ENCODE data around the gene PI16. TPM values are rescaled to one million over a fixed set of nuclear protein-coding genes. Genes with fewer than 3 reads are reported as not detected.

Gene PI16
- polyA plus RNA-seq, 3 donors: 0.22 TPM; not detected in 2

- no peaks in the 10 kb centered on the region for H3K9me3 ChIP-seq (replicated peaks in 1 of 2; ENCODE audit: control insufficient read depth in 1 of 2, insufficient read depth in 1 of 2, low read length in 2 of 2)
- no peak overlapping the region for H3K4me3 Mint-ChIP-seq
- no peak overlapping the region for H3K9ac ChIP-seq (ENCODE audit: insufficient read depth, low read length, poor library complexity, severe bottlenecking)
- WGBS (ENCODE audit: insufficient coverage): 96% methylated on average over 12 of the region's 17 CpGs
- DNase-seq: no peak
- no peak for TF ChIP-seq CTCF (IDR thresholded peaks at IDR 0.05)
- H3K27ac Mint-ChIP-seq: peak overlapping the region in 2 of 7 donors; percentile 32 to 61
- no peaks in the 10 kb centered on the region for H3K4me1 Mint-ChIP-seq
- H3K27ac ChIP-seq (ENCODE audit: low read depth in 1 of 2, low read length in 2 of 2): no peak overlapping the region
- H3K4me1 ChIP-seq (ENCODE audit: control insufficient read depth in 1 of 2, insufficient read depth in 2 of 2, low read length in 2 of 2): no peaks in the 10 kb centered on the region
- peaks cover 0 to 1% (median 1%) of the 10 kb centered on the region in 3 donors for H3K27me3 Mint-ChIP-seq (ENCODE audit: low read depth in 3 of 3)
- no peaks in the 10 kb centered on the region for H3K79me2 ChIP-seq (ENCODE audit: insufficient read depth, low read length)
- intact Hi-C loops (cut with micrococcal nuclease): no loop called here
- H3K36me3 ChIP-seq (replicated peaks in 1 of 2; ENCODE audit: control insufficient read depth in 1 of 2, insufficient read depth in 2 of 2, low read length in 2 of 2): peaks cover 93% of the 10 kb centered on the region in 2 donors
- H3K36me3 Mint-ChIP-seq: peaks cover 93 to 96% of the 10 kb centered on the region in 2 donors
- no peak overlapping the region for H2AFZ ChIP-seq (ENCODE audit: insufficient read depth, low read depth, low read length, poor library complexity, severe bottlenecking)
- no peaks in the 10 kb centered on the region for H3K9me3 Mint-ChIP-seq
- H4K20me1 ChIP-seq (ENCODE audit: insufficient read depth, low read length): peaks cover 60% of the 10 kb centered on the region
- H3K4me2 ChIP-seq (replicated peaks; ENCODE audit: extremely low read depth, low read length, poor library complexity, severe bottlenecking): no peak overlapping the region
- H3K27me3 ChIP-seq (ENCODE audit: control insufficient read depth in 2 of 2, insufficient read depth in 2 of 2, low read length in 2 of 2): no peaks in the 10 kb centered on the region
- no peak overlapping the region for H3K4me3 ChIP-seq (replicated peaks in 1 of 3; ENCODE audit: low read depth in 2 of 3, low read length in 3 of 3)
These were observed 16.6 kb downstream of the PI16 start for GRCh38 chr6:36970892-36971842.

GRCh38 chr6:36971921-36972673 is 17.6 kb downstream of the PI16 start:
- Mint-ChIP-seq H3K27me3 (ENCODE audit: low read depth in 3 of 3) (peaks cover 0 to 1% (median 1%) of the 10 kb centered on the region in 3 donors), H3K27ac (peak overlapping the region in 1 of 7 donors; percentile 32), H3K4me1 (no peaks in the 10 kb centered on the region), H3K4me3 (no peak overlapping the region), H3K36me3 (peaks cover 98 to 99% of the 10 kb centered on the region in 2 donors), H3K9me3 (no peaks in the 10 kb centered on the region)
- peaks cover 70% of the 10 kb centered on the region for H4K20me1 ChIP-seq (ENCODE audit: insufficient read depth, low read length)
- 96% methylated on average over 14 of the region's 14 CpGs for WGBS (ENCODE audit: insufficient coverage)
- no peak overlapping the region for H3K9ac ChIP-seq (ENCODE audit: insufficient read depth, low read length, poor library complexity, severe bottlenecking)
- H3K4me3 ChIP-seq (replicated peaks in 1 of 3; ENCODE audit: low read depth in 2 of 3, low read length in 3 of 3): no peak overlapping the region
- no peaks in the 10 kb centered on the region for H3K9me3 ChIP-seq (replicated peaks in 1 of 2; ENCODE audit: control insufficient read depth in 1 of 2, insufficient read depth in 1 of 2, low read length in 2 of 2)
- DNase-seq: no peak
- no peak overlapping the region for H2AFZ ChIP-seq (ENCODE audit: insufficient read depth, low read depth, low read length, poor library complexity, severe bottlenecking)
- TF ChIP-seq CTCF (IDR thresholded peaks at IDR 0.05): no peak
- intact Hi-C loops (cut with micrococcal nuclease): no loop called here
- no peaks in the 10 kb centered on the region for H3K4me1 ChIP-seq (ENCODE audit: control insufficient read depth in 1 of 2, insufficient read depth in 2 of 2, low read length in 2 of 2)
- H3K27ac ChIP-seq (ENCODE audit: low read depth in 1 of 2, low read length in 2 of 2): no peak overlapping the region
- peaks cover 100% of the 10 kb centered on the region in 2 donors for H3K36me3 ChIP-seq (replicated peaks in 1 of 2; ENCODE audit: control insufficient read depth in 1 of 2, insufficient read depth in 2 of 2, low read length in 2 of 2)
- peaks cover 4% of the 10 kb centered on the region for H3K79me2 ChIP-seq (ENCODE audit: insufficient read depth, low read length)
- H3K4me2 ChIP-seq (replicated peaks; ENCODE audit: extremely low read depth, low read length, poor library complexity, severe bottlenecking): no peak overlapping the region
- H3K27me3 ChIP-seq (ENCODE audit: control insufficient read depth in 2 of 2, insufficient read depth in 2 of 2, low read length in 2 of 2): no peaks in the 10 kb centered on the region

Data from CD14-positive monocyte (primary cell).